Thymus (tissue), 11 donors: Measurements from ENCODE around the gene ASTN2. TPM values are rescaled to one million over a fixed set of nuclear protein-coding genes. Genes with fewer than 3 reads are reported as not detected.

ENCODE experiments used
- DNase-seq, 9 donors: peaks; one replicate each; pipeline ENCODE4 v3.0.0-alpha.2; 2013; ENCODE audit warnings: low spot score in 9 of 9, low read depth in 6 of 9, missing footprints in 1 of 9
- H3K27ac ChIP-seq, 2 donors: one replicate each; pipeline ENCODE4 v1.5.1; 2013; ENCODE audit warnings: control low read depth in 1 of 2, low read depth in 1 of 2, low read length in 1 of 2, mild to moderate bottlenecking in 1 of 2, moderate library complexity in 1 of 2
- H3K27me3 ChIP-seq, 2 donors: one replicate each; pipeline ENCODE4 v1.5.1; 2013; ENCODE audit warnings: low read length in 1 of 2; ENCODE audit not compliant: control insufficient read depth in 2 of 2, insufficient read depth in 1 of 2
- H3K36me3 ChIP-seq, 2 donors: one replicate each; pipeline ENCODE4 v1.5.1; 2013; ENCODE audit warnings: low read length in 1 of 2, mild to moderate bottlenecking in 1 of 2, moderate library complexity in 1 of 2; ENCODE audit not compliant: control insufficient read depth in 2 of 2, insufficient read depth in 2 of 2
- H3K4me1 ChIP-seq, 2 donors: one replicate each; pipeline ENCODE4 v1.5.1; 2013; ENCODE audit warnings: low read length in 2 of 2; ENCODE audit not compliant: control insufficient read depth in 2 of 2, insufficient read depth in 2 of 2
- H3K4me3 ChIP-seq, 2 donors: one replicate each; pipeline ENCODE4 v1.5.1; 2013; ENCODE audit warnings: low read length in 2 of 2, control low read depth in 1 of 2, mild to moderate bottlenecking in 1 of 2
- H3K9me3 ChIP-seq, 2 donors: one replicate each; pipeline ENCODE4 v1.5.1; 2013; ENCODE audit warnings: low read length in 1 of 2, mild to moderate bottlenecking in 1 of 2; ENCODE audit not compliant: control insufficient read depth in 2 of 2, insufficient read depth in 1 of 2
- WGBS: extraction: QIAGEN DNeasy Blood & Tissue Kit; methylation state at CpG from one replicate; pipeline ENCODE4 v1.1.7; 2013; 5-methylcytosine and 5-hydroxymethylcytosine counted together
- polyA plus RNA-seq: library from polyadenylated mRNA; stranded (reverse); fragments of 200-250 nt; gene quantifications from one replicate; pipeline ENCODE4 v1.2.3, GENCODE V29; 2013
- total RNA-seq: library from RNA; stranded (reverse); fragments of 120-200 nt; gene quantifications from one replicate; pipeline ENCODE4 v1.2.4, GENCODE V29; 2013
- donor health status: healthy.

Gene ASTN2
- total and polyA plus RNA-seq, 2 donors, result 5.8 to 5.9 TPM

- no peak overlapping the region for H3K27ac ChIP-seq
- H3K4me3 ChIP-seq, result no peak overlapping the region
- H3K27me3 ChIP-seq, result no peaks in the 10 kb centered on the region
- 96% methylated on average over 3 of the region's 3 CpGs for WGBS
- H3K4me1 ChIP-seq, result no peaks in the 10 kb centered on the region
- no peaks in the 10 kb centered on the region for H3K36me3 ChIP-seq
- DNase-seq, result no peak
- H3K9me3 ChIP-seq, result no peaks in the 10 kb centered on the region
Measured at GRCh38 chr9:116951588-116952435, 463.0 kb downstream of the ASTN2 start.

DNA sequence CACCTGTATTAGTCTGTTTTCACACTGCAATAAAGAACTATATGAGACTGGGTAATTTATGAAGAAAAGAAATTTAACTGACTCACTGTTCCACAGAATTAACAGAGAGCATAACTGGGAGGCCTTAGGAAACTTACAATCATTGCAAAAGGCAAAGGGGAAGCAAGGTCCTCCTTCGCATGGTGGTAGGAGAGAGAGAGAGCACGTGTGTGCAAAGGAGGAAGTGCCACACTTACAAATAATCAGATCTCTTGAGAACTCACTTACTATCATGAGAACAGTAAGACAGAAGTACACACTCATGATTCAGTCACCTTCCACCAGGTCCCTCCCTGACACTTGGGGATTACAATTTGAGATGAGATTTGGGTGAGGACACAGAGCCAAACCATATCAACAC is 469.0 kb downstream of the ASTN2 start:
- Histone ChIP-seq H3K36me3 (no peaks in the 10 kb centered on the region), H3K4me1 (no peaks in the 10 kb centered on the region), H3K4me3 (no peak overlapping the region), H3K9me3 (no peaks in the 10 kb centered on the region), H3K27me3 (no peaks in the 10 kb centered on the region), H3K27ac (no peak overlapping the region)
- DNase-seq, result no peak
- WGBS, result 25% methylated on average over 2 of the region's 2 CpGs

DNA sequence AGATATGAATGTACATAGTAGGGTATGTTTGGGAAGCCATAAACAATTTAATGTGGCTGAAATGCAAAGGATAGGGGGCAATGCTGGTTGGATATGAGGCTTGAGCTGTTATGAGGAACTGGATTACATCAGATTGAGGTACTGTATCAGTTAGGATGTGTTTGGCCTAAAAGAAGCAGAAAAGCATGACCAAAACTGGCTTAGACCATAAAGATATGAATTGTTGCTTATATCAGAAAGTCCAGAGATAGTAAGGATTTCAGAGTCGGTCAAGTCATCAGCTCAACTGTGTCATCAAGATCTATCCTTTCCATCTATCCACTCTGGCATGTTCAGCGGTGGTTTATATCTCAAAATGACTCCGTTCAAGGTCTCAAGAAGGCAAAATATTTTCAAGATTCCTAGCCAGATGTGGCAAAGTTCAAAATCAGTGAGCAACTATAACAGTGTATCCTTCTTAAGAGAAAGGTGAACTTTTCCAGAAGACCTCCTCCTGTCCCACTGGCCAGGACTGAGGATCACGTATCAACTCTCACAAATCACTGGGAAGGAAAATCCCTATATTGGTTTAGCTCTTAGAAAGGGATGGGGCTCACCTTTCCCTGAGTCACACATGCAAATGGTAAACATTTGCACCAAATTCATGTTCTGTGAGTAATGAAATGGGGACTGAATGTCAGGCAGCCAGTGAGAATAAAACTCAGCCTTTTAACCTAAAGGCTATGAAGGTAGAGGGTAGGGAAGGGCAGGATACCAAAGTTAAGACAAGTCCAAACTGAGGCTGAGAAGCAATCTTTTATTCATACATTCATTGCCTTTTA is 469.9 kb downstream of the ASTN2 start:
- WGBS, result 97% methylated on average over 4 of the region's 4 CpGs
- H3K27me3 ChIP-seq, result no peaks in the 10 kb centered on the region
- no peaks in the 10 kb centered on the region for H3K36me3 ChIP-seq
- no peaks in the 10 kb centered on the region for H3K9me3 ChIP-seq
- no peaks in the 10 kb centered on the region for H3K4me1 ChIP-seq
- no peak overlapping the region for H3K4me3 ChIP-seq
- no peak overlapping the region for H3K27ac ChIP-seq
- DNase-seq, result no peak

GRCh38 chr9:116943970-116944369 is 470.9 kb downstream of the ASTN2 start:
- H3K36me3 ChIP-seq, result no peaks in the 10 kb centered on the region
- no peaks in the 10 kb centered on the region for H3K9me3 ChIP-seq
- H3K4me1 ChIP-seq, result no peaks in the 10 kb centered on the region
- no peak overlapping the region for H3K27ac ChIP-seq
- DNase-seq, result no peak
- H3K4me3 ChIP-seq, result no peak overlapping the region
- H3K27me3 ChIP-seq, result no peaks in the 10 kb centered on the region
- WGBS, result 54% methylated on average over 5 of the region's 5 CpGs

DNA sequence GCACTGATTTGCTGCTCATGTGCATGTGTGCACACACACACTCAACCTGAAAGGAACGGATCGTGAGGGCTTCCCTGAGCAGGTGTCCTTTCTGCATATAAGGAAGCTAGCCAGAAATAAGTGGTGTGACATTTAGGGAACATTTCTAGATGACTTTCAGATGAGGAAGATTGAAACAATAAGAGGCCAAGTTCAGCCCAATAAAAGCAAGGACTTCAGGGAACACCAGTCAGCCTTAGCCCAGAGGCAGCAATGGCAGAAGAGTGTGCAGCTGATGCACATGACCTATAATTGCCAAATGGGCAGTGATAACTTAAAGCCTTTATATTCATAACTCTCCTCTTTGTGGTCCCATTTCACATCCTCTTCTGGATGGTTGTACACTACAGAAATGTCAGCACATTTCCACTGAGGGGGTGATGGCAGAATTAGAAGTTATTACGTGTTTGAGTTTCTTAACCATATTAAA is 472.2 kb downstream of the ASTN2 start:
- Histone ChIP-seq H3K4me1 (no peaks in the 10 kb centered on the region), H3K9me3 (no peaks in the 10 kb centered on the region), H3K27me3 (no peaks in the 10 kb centered on the region), H3K36me3 (no peaks in the 10 kb centered on the region), H3K4me3 (no peak overlapping the region), H3K27ac (no peak overlapping the region)
- DNase-seq, result no peak
- 95% methylated on average over 3 of the region's 3 CpGs for WGBS

DNA sequence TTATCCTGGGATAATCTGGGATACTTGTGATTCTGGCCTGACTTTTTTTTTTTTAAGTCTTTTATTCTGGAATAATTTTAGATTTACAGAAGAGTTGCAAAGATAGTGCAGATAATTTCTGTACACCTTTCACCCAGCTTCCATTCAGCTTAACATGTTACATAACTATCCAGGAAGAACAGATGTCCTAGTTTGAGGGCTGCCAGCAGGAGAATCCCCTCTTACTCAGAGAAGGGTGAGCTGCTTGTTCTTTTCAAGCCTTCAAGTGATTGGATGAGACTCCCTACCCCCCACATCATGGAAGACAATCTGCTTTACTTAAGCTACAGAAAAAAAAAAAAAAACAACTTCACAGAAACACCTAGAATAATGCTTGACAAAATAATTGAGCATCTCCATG is 473.6 kb downstream of the ASTN2 start:
- Histone ChIP-seq H3K36me3 (no peaks in the 10 kb centered on the region), H3K27ac (no peak overlapping the region), H3K4me1 (no peaks in the 10 kb centered on the region), H3K27me3 (no peaks in the 10 kb centered on the region), H3K4me3 (no peak overlapping the region), H3K9me3 (no peaks in the 10 kb centered on the region)
- DNase-seq, result no peak

DNA sequence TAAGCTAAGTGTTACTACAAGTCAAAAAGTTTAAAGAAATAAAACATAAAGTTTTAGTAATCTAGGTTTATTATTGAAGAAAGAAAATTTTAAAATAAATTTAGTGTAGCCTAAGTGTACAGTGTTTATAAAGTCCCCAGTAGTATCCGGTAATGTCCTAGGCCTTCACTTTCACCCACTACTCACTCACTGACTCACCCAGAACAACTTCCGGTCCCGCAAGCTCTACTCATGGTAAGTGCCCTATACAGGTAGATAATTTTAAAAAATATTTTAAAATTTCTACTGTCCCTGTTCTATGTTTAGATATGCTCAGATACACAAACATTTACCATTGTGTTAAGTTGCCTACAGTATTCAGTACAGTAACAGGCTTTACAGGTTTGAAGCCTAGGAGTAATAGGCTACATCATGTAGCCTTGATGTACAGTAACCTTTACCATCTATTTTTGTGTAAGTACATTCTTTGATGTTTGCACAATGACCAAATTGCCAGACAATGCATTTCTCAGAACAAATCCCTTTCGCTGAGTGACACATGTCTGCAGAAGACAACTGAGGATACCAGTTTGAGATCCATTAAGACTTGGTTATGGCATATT is 474.1 kb downstream of the ASTN2 start:
- Histone ChIP-seq H3K27ac (no peak overlapping the region), H3K9me3 (no peaks in the 10 kb centered on the region), H3K36me3 (no peaks in the 10 kb centered on the region), H3K27me3 (no peaks in the 10 kb centered on the region), H3K4me3 (no peak overlapping the region), H3K4me1 (no peaks in the 10 kb centered on the region)
- DNase-seq, result no peak
- WGBS, result 99% methylated on average over 4 of the region's 4 CpGs

GRCh38 chr9:116939614-116940013 is 475.2 kb downstream of the ASTN2 start:
- Histone ChIP-seq H3K36me3 (no peaks in the 10 kb centered on the region), H3K4me1 (no peaks in the 10 kb centered on the region), H3K4me3 (no peak overlapping the region), H3K27ac (no peak overlapping the region), H3K9me3 (no peaks in the 10 kb centered on the region), H3K27me3 (no peaks in the 10 kb centered on the region)
- 97% methylated on average over 3 of the region's 3 CpGs for WGBS
- no peak for DNase-seq

GRCh38 chr9:116939161-116939560 is 475.7 kb downstream of the ASTN2 start:
- 82% methylated on average over 1 of the region's 1 CpG for WGBS
- no peak for DNase-seq
- Histone ChIP-seq H3K36me3 (no peaks in the 10 kb centered on the region), H3K9me3 (no peaks in the 10 kb centered on the region), H3K27me3 (no peaks in the 10 kb centered on the region), H3K4me1 (no peaks in the 10 kb centered on the region), H3K4me3 (no peak overlapping the region), H3K27ac (no peak overlapping the region)
